HG02678 (cell line): ENCODE results near the gene OR10H3.
"Not testable (repeated sequence)": the region's sequence is repeated elsewhere in the genome, so short reads cannot be mapped to it uniquely, and the experiment has no call there.

Source experiments
- ATAC-seq: cut with Tn5 transposase; IDR thresholded peaks from one replicate; pipeline ENCODE4 v1.9.1; 2021; ENCODE audit warnings: mild to moderate bottlenecking, moderate library complexity; ENCODE audit not compliant: unreplicated experiment

The OR10H3 gene

GRCh38 chr19:15737722-15738121 lies at the start of gene OR10H3:
Gene OR10H3, plus strand, starts transcription at chr19:15737985. Its CDS starts 3,408 bp downstream, at chr19:15741393.
- no peak for ATAC-seq

GRCh38 chr19:15696654-15697194 lies 41.1 kb upstream of the OR10H3 start:
- no peak for ATAC-seq

- no peak for ATAC-seq
Measured at GRCh38 chr19:15701757-15702533, 35.8 kb upstream of the OR10H3 start.

GRCh38 chr19:15702534-15702930 lies 35.3 kb upstream of the OR10H3 start:
- ATAC-seq, result no peak

GRCh38 chr19:15714638-15715037 lies 23.1 kb upstream of the OR10H3 start:
- ATAC-seq, result no peak

GRCh38 chr19:15715642-15716041 lies 22.1 kb upstream of the OR10H3 start:
- ATAC-seq, result no peak

GRCh38 chr19:15717809-15718208 lies 20.0 kb upstream of the OR10H3 start:
- ATAC-seq, result no peak

GRCh38 chr19:15721268-15721667 lies 16.5 kb upstream of the OR10H3 start:
- no peak for ATAC-seq

- no peak for ATAC-seq
Measured at GRCh38 chr19:15722956-15723355, 14.8 kb upstream of the OR10H3 start.

- no peak for ATAC-seq
Measured at GRCh38 chr19:15727724-15728123, 10.1 kb upstream of the OR10H3 start, which contains the start of gene OR10H2. Gene OR10H2, plus strand, starts transcription at chr19:15728024. Its CDS starts 20 bp downstream, at chr19:15728044.

GRCh38 chr19:15730538-15730937 lies 7.2 kb upstream of the OR10H3 start:
- ATAC-seq, result no peak

- no peak for ATAC-seq
Measured at GRCh38 chr19:15732388-15732787, 5.4 kb upstream of the OR10H3 start.

GRCh38 chr19:15733895-15734294 lies 3.9 kb upstream of the OR10H3 start:
- ATAC-seq, result no peak

- no peak for ATAC-seq
Measured at GRCh38 chr19:15740785-15741184, 3.0 kb downstream of the OR10H3 start.

GRCh38 chr19:15748239-15748638 lies 10.5 kb downstream of the OR10H3 start:
- ATAC-seq, result no peak

- no peak for ATAC-seq
Measured at GRCh38 chr19:15758379-15758778, 20.6 kb downstream of the OR10H3 start.

- ATAC-seq, result no peak
Measured at GRCh38 chr19:15759962-15760565, 22.3 kb downstream of the OR10H3 start.

- no peak for ATAC-seq
Measured at GRCh38 chr19:15769586-15769985, 31.8 kb downstream of the OR10H3 start.

- ATAC-seq, result not testable (repeated sequence)
Measured at GRCh38 chr19:15774159-15774558, 36.4 kb downstream of the OR10H3 start.

GRCh38 chr19:15775249-15775648 lies 37.5 kb downstream of the OR10H3 start:
- no peak for ATAC-seq

- ATAC-seq, result no peak
Measured at GRCh38 chr19:15776264-15776663, 38.5 kb downstream of the OR10H3 start.
